ENCODE data around the gene RANBP1. TPM values are rescaled to one million over a fixed set of nuclear protein-coding genes. Genes with fewer than 3 reads are reported as not detected.

Gene RANBP1
- polyA plus RNA-seq, 1 of the 3 experiments (the other 2 are of a cell fraction) = 502 TPM

- Histone ChIP-seq H3K79me2 (ENCODE audit: insufficient read depth) (peaks cover 77% of the 10 kb centered on the region), H3K4me2 (peak overlapping the region; percentile 86), H3K9me3 (no peaks in the 10 kb centered on the region), H3K27ac (ENCODE audit: low read depth in 2 of 2, low read length in 1 of 2) (peak overlapping the region; percentile 2 to 75; a peak in 3 of 4 replicates), H3K4me3 (ENCODE audit: low read depth in 2 of 2, low read length in 1 of 2) (peak overlapping the region; percentile 76 to 90), H3K9ac (peak overlapping the region; percentile 91), H3K27me3 (ENCODE audit: insufficient read depth) (no peaks in the 10 kb centered on the region), H2AFZ (ENCODE audit: low read depth) (no peak overlapping the region), H3F3A (replicated peaks; ENCODE audit: insufficient read depth) (peaks cover 9% of the 10 kb centered on the region), H3K4me1 (ENCODE audit: control insufficient read depth in 1 of 2, insufficient read depth in 2 of 2, low read depth in 1 of 2, low read length in 1 of 2) (peaks cover 16 to 28% of the 10 kb centered on the region in 2 experiments; a peak in 3 of 4 replicates), H4K20me1 (ENCODE audit: insufficient read depth) (peaks cover 10% of the 10 kb centered on the region; the same call in 1 of the 2 replicates), H3K9me2 (no peaks in the 10 kb centered on the region), H3K36me3 (replicated peaks in 1 of 2; ENCODE audit: control insufficient read depth in 1 of 2, insufficient read depth in 2 of 2, low read length in 1 of 2) (peaks cover 30 to 53% of the 10 kb centered on the region in 2 experiments)
- no peak for DNase-seq
- WGBS (ENCODE audit: low lambda C conversion rate) = 1% methylated on average over 29 of the region's 66 CpGs
- ChIA-PET POLR2A (interaction anchor here (0.9 to 2.4 kb wide), 2 partner anchors 11 to 13 kb away, joined by 3 to 7 read pairs; no protein-coding TSS in a partner anchor), CTCF (interaction anchor here (1.1 to 1.5 kb wide), 4 partner anchors 13 to 156 kb away, joined by 3 read pairs; no protein-coding TSS in a partner anchor)
- no peak for TF ChIP-seq CTCF (IDR thresholded peaks at IDR 0.05)
- TF ChIP-seq POLR2AphosphoS5 (IDR thresholded peaks at IDR 0.05; ENCODE audit: low read depth, low read length) = 0 out of 2 replicates have a peak, but pooled peaks have one; percentile 18
- no peak for TF ChIP-seq TAF1 (IDR thresholded peaks at IDR 0.05; ENCODE audit: borderline replicate concordance, low read depth, low read length)
- no peak for TF ChIP-seq PBX3 (IDR thresholded peaks at IDR 0.05)
- no peak for TF ChIP-seq MEF2A (IDR thresholded peaks at IDR 0.05; ENCODE audit: borderline replicate concordance, low read depth)
- TF ChIP-seq MAX (IDR thresholded peaks at IDR 0.05; ENCODE audit: low read depth) = peak; percentile 35; the same call in 1 of the 2 replicates
Measured at GRCh38 chr22:20117633-20118299, 1.9 kb downstream of the RANBP1 start.

- H3K9me3 ChIP-seq = no peaks in the 10 kb centered on the region
- H3K9ac ChIP-seq = peak overlapping the region; percentile 91
- ChIA-PET POLR2A (interaction anchor here (0.9 to 1.7 kb wide), 2 partner anchors 12 kb away, joined by 3 to 5 read pairs; no protein-coding TSS in a partner anchor), CTCF (interaction anchor here (1.5 kb wide), 1 partner anchor 35 kb away, joined by 3 read pairs; no protein-coding TSS in a partner anchor)
- peaks cover 16 to 28% of the 10 kb centered on the region in 2 experiments; a peak in 3 of 4 replicates for H3K4me1 ChIP-seq (ENCODE audit: control insufficient read depth in 1 of 2, insufficient read depth in 2 of 2, low read depth in 1 of 2, low read length in 1 of 2)
- H3K9me2 ChIP-seq = no peaks in the 10 kb centered on the region
- H3K36me3 ChIP-seq (replicated peaks in 1 of 2; ENCODE audit: control insufficient read depth in 1 of 2, insufficient read depth in 2 of 2, low read length in 1 of 2) = peaks cover 30 to 50% of the 10 kb centered on the region in 2 experiments
- peaks cover 78% of the 10 kb centered on the region for H3K79me2 ChIP-seq (ENCODE audit: insufficient read depth)
- DNase-seq = no peak
- no peak overlapping the region for H2AFZ ChIP-seq (ENCODE audit: low read depth)
- TF ChIP-seq RFX5 (IDR thresholded peaks at IDR 0.05; ENCODE audit: low read length) = no peak
- no peak for TF ChIP-seq EZH2phosphoT487 (IDR thresholded peaks at IDR 0.05; ENCODE audit: borderline replicate concordance, low read depth)
- TF ChIP-seq GATA2 (CRISPR knock-in tag; IDR thresholded peaks at IDR 0.05) = no peak
- TF ChIP-seq NRF1 (IDR thresholded peaks at IDR 0.05; ENCODE audit: low read depth, low read length) = no peak
- no peak for TF ChIP-seq RXRA (IDR thresholded peaks at IDR 0.05; ENCODE audit: borderline replicate concordance, low read depth)
- no peak for TF ChIP-seq EP300 (IDR thresholded peaks at IDR 0.05; ENCODE audit: borderline replicate concordance in 1 of 2, low read depth in 1 of 2, low read length in 1 of 2)
- no peak for TF ChIP-seq CHD2 (IDR thresholded peaks at IDR 0.05; ENCODE audit: low read length, partially characterized antibody)
- TF ChIP-seq REST (IDR thresholded peaks at IDR 0.05; ENCODE audit: low read depth, low read length) = no peak
- TF ChIP-seq FOSL2 (IDR thresholded peaks at IDR 0.05; ENCODE audit: borderline replicate concordance, low read depth) = no peak
- peak overlapping the region; percentile 2 to 75; a peak in 3 of 4 replicates for H3K27ac ChIP-seq (ENCODE audit: low read depth in 2 of 2, low read length in 1 of 2)
- H4K20me1 ChIP-seq (ENCODE audit: insufficient read depth) = peaks cover 10% of the 10 kb centered on the region; the same call in 1 of the 2 replicates
- peak overlapping the region; percentile 86 for H3K4me2 ChIP-seq
- H3K4me3 ChIP-seq (ENCODE audit: low read depth in 2 of 2, low read length in 1 of 2) = peak overlapping the region; percentile 76 to 90
- no peaks in the 10 kb centered on the region for H3K27me3 ChIP-seq (ENCODE audit: insufficient read depth)
- peaks cover 9% of the 10 kb centered on the region for H3F3A ChIP-seq (replicated peaks; ENCODE audit: insufficient read depth)
- 10% methylated on average over 8 of the region's 8 CpGs for WGBS (ENCODE audit: low lambda C conversion rate)
Measured at GRCh38 chr22:20118300-20119020, 2.6 kb downstream of the RANBP1 start.

Measured in SK-N-SH (cell line).